IMR-90 (cell line): ENCODE data around the gene SPATA31E1. TPM values are rescaled to one million over a fixed set of nuclear protein-coding genes. Genes with fewer than 3 reads are reported as not detected.

Source experiments
- ATAC-seq: fragments of 200-7000 bp; cut with Tn5 transposase; 2 replicates; pipeline ENCODE4 v1.9.1; 2020; ENCODE audit warnings: low read depth, mild to moderate bottlenecking, moderate library complexity
- BruUV-seq: library from RNA; stranded (reverse); fragments of 400-500 nt; replicated peaks from 2 replicates; lab custom pipeline; 2021; lab: Mats Ljungman, UMichigan
- CTCF ChIA-PET: fragments of 300-600 bp; formaldehyde crosslinking; extraction: SDS; loops from one replicate; lab custom pipeline; 2021; ENCODE audit warnings: antibody characterized with exemption; lab: Yijun Ruan, JAX
- POLR2A ChIA-PET: fragments of 300-600 bp; sonication (Branson Sonifier 250); formaldehyde crosslinking; loops from one replicate; lab custom pipeline; 2022; ENCODE audit warnings: antibody characterized with exemption; ENCODE audit not compliant: unreplicated experiment; lab: Charles Lee
- DNase-seq: peaks from one replicate; pipeline ENCODE4 v3.0.0; 2013
- H2AFZ ChIP-seq: replicated peaks from 2 replicates; pipeline ENCODE3; 2013; ENCODE audit warnings: low read length, mild to moderate bottlenecking; ENCODE audit not compliant: poor library complexity
- H2AK5ac ChIP-seq: 2 replicates; pipeline ENCODE4 v1.6.1; 2013; ENCODE audit warnings: low read depth, low read length, inconsistent platforms
- H2AK9ac ChIP-seq: replicated peaks from 2 replicates; pipeline ENCODE3; 2013; ENCODE audit warnings: mild to moderate bottlenecking, low read depth, low read length, moderate library complexity; ENCODE audit not compliant: poor library complexity
- H2BK120ac ChIP-seq: 2 replicates; pipeline ENCODE4 v1.6.1; 2013; ENCODE audit warnings: low read depth, low read length, inconsistent platforms
- H2BK15ac ChIP-seq: 3 replicates; pipeline ENCODE4 v1.6.1; 2013; ENCODE audit warnings: low read depth, low read length, inconsistent platforms
- H2BK20ac ChIP-seq: 2 replicates; pipeline ENCODE4 v1.6.1; 2013; ENCODE audit warnings: low read depth, mild to moderate bottlenecking, inconsistent platforms, low read length, moderate library complexity
- H2BK5ac ChIP-seq: 2 replicates; pipeline ENCODE4 v1.6.1; 2013; ENCODE audit warnings: mild to moderate bottlenecking, low read depth, low read length, inconsistent platforms; ENCODE audit not compliant: poor library complexity, severe bottlenecking
- H3K14ac ChIP-seq: replicated peaks from 2 replicates; pipeline ENCODE4 v1.6.1; 2013; ENCODE audit warnings: low read depth, low read length, inconsistent platforms
- H3K18ac ChIP-seq: 2 replicates; pipeline ENCODE4 v1.6.1; 2013; ENCODE audit warnings: low read depth, low read length, control low read depth
- H3K23ac ChIP-seq: 2 replicates; pipeline ENCODE4 v1.6.1; 2013; ENCODE audit warnings: low read depth, low read length, inconsistent platforms
- H3K27ac ChIP-seq: 2 replicates; pipeline ENCODE4 v1.5.1; 2013; ENCODE audit warnings: mild to moderate bottlenecking, control low read depth, low read length; ENCODE audit not compliant: insufficient read depth
- H3K27me3 ChIP-seq: 2 replicates; pipeline ENCODE4 v1.6.1; 2013; ENCODE audit warnings: low read length; ENCODE audit not compliant: control insufficient read depth, insufficient read depth
- H3K36me3 ChIP-seq: 2 replicates; pipeline ENCODE4 v1.6.1; 2013; ENCODE audit warnings: low read length, mixed read lengths; ENCODE audit not compliant: control insufficient read depth, insufficient read depth
- H3K4ac ChIP-seq: 2 replicates; pipeline ENCODE4 v1.6.1; 2013; ENCODE audit warnings: low read depth, low read length, inconsistent platforms
- H3K4me1 ChIP-seq: 2 replicates; pipeline ENCODE4 v1.6.1; 2013; ENCODE audit warnings: low read length, mixed read lengths; ENCODE audit not compliant: control insufficient read depth, insufficient read depth
- H3K4me2 ChIP-seq: 2 replicates; pipeline ENCODE4 v1.6.1; 2013; ENCODE audit warnings: low read depth, mild to moderate bottlenecking, control low read depth, low read length, moderate library complexity
- H3K4me3 ChIP-seq: 2 replicates; pipeline ENCODE4 v1.5.1; 2013; ENCODE audit warnings: low read depth, mild to moderate bottlenecking, control low read depth, low read length, moderate library complexity; ENCODE audit not compliant: insufficient read depth
- H3K56ac ChIP-seq: 2 replicates; pipeline ENCODE4 v1.6.1; 2013; ENCODE audit warnings: low read length, inconsistent platforms; ENCODE audit not compliant: insufficient read depth; ENCODE audit errors: extremely low read depth
- H3K79me1 ChIP-seq, 2 experiments: 2 replicates each; pipeline ENCODE4 v1.6.1; 2013; ENCODE audit warnings: low read length in 2 of 2, inconsistent platforms in 1 of 2, low read depth in 1 of 2
- H3K9ac ChIP-seq: 2 replicates; pipeline ENCODE4 v1.6.1; 2013; ENCODE audit warnings: low read depth, low read length, control low read depth
- H3K9me1 ChIP-seq: 2 replicates; pipeline ENCODE4 v1.6.1; 2013; ENCODE audit warnings: low read length, inconsistent platforms; ENCODE audit not compliant: insufficient read depth
- H3K9me3 ChIP-seq: 2 replicates; pipeline ENCODE4 v1.6.1; 2013; ENCODE audit warnings: low read length; ENCODE audit not compliant: control insufficient read depth, insufficient read depth
- H4K20me1 ChIP-seq: 2 replicates; pipeline ENCODE4 v1.6.1; 2013; ENCODE audit warnings: low read length, inconsistent platforms; ENCODE audit not compliant: insufficient read depth
- H4K5ac ChIP-seq: 2 replicates; pipeline ENCODE4 v1.6.1; 2013; ENCODE audit warnings: mild to moderate bottlenecking, low read depth, low read length, control low read depth
- H4K8ac ChIP-seq, 2 experiments: 2 replicates each; pipeline ENCODE4 v1.6.1; 2013; ENCODE audit warnings: low read depth in 2 of 2, low read length in 2 of 2, control low read depth in 1 of 2, inconsistent platforms in 1 of 2
- H4K91ac ChIP-seq: 2 replicates; pipeline ENCODE4 v1.6.1; 2013; ENCODE audit warnings: low read depth, low read length, inconsistent platforms; ENCODE audit not compliant: insufficient read depth
- CEBPB ChIP-seq: IDR thresholded peaks from 2 replicates; pipeline ENCODE4 v1.6.1; 2012; ENCODE audit warnings: low read depth, low read length, improper control_type of control experiment
- FOS ChIP-seq: fragments of 150-350 bp; IDR thresholded peaks from 2 replicates; pipeline ENCODE4 v1.6.1; 2016; ENCODE audit warnings: low read depth, low read length
- MAFK ChIP-seq: IDR thresholded peaks from 2 replicates; pipeline ENCODE4 v1.6.1; 2012; ENCODE audit warnings: low read depth, low read length, improper control_type of control experiment
- RCOR1 ChIP-seq: IDR thresholded peaks from 2 replicates; pipeline ENCODE4 v1.6.1; 2012; ENCODE audit warnings: mild to moderate bottlenecking, low read length, improper control_type of control experiment; ENCODE audit not compliant: insufficient replicate concordance
- SMC3 ChIP-seq: fragments of 150-350 bp; IDR thresholded peaks from 2 replicates; pipeline ENCODE4 v1.6.1; 2016; ENCODE audit warnings: low read depth, mild to moderate bottlenecking, antibody characterized with exemption, low read length, moderate library complexity
- WGBS, 2 experiments: methylation state at CpG; one replicate each; pipeline versions ENCODE4 v1.1.5 to v1.1.7; 2013; ENCODE audit warnings: missing lambda C conversion rate in 2 of 2; ENCODE audit not compliant: insufficient read length in 1 of 2; ENCODE audit errors: extremely low coverage in 2 of 2; 5-methylcytosine and 5-hydroxymethylcytosine counted together
- dilution Hi-C: fragments of 300-500 bp; cut with HindIII; formaldehyde crosslinking; loops from one replicate; pipeline ENCODE4 v1.14.3; 2018; ENCODE audit warnings: low sequenced_read_pairs; ENCODE audit not compliant: unreplicated experiment
- in situ Hi-C: fragments of 300-500 bp; cut with MboI; formaldehyde crosslinking; loops from 3 replicates; pipeline ENCODE4 v1.14.3; 2019; ENCODE audit warnings: low sequenced_read_pairs, inconsistent platforms, mixed read lengths
- intact Hi-C: fragments of 100-400 bp; cut with micrococcal nuclease; formaldehyde crosslinking; loops from 2 replicates; pipeline ENCODE4 v1.10.0; 2022
- polyA plus RNA-seq, 3 experiments: library from polyadenylated mRNA; depleted of rRNA; stranded (reverse); fragments of >200 nt; gene quantifications; 2 replicates each; pipeline ENCODE4 v1.2.3, GENCODE V29; 2012; ENCODE audit warnings: low replicate concordance in 1 of 3
- total RNA-seq: library from RNA; depleted of rRNA; stranded (reverse); fragments of >200 nt; gene quantifications from 2 replicates; pipeline ENCODE4 v1.2.3, GENCODE V29; 2012

Gene SPATA31E1
- total and polyA plus RNA-seq, 2 of the 4 experiments (the other 2 are of a cell fraction) = 0.03 TPM; not detected in 1

GRCh38 chr9:87885484-87886189 lies 3.0 kb downstream of the SPATA31E1 start:
- dilution Hi-C loops (no loop called here), in situ Hi-C loops (no loop called here), intact Hi-C loops (no loop called here)
- Histone ChIP-seq H4K20me1 (no peaks in the 10 kb centered on the region), H3K79me1 (no peaks in the 10 kb centered on the region), H3K27ac (no peak overlapping the region), H2BK20ac (no peak overlapping the region), H2BK120ac (no peak overlapping the region), H3K18ac (no peak overlapping the region), H2BK5ac (no peak overlapping the region), H3K4me2 (no peak overlapping the region), H3K9me1 (no peaks in the 10 kb centered on the region), H3K23ac (no peak overlapping the region), H2AK9ac (no peak overlapping the region), H3K9me3 (no peaks in the 10 kb centered on the region), H3K4me1 (no peaks in the 10 kb centered on the region), H3K9ac (no peak overlapping the region), H2AFZ (no peak overlapping the region), H3K27me3 (no peaks in the 10 kb centered on the region), H3K4ac (no peak overlapping the region), H4K8ac (no peak overlapping the region), H3K36me3 (no peaks in the 10 kb centered on the region), H2AK5ac (no peak overlapping the region), H2BK15ac (no peak overlapping the region), H3K56ac (no peak overlapping the region), H3K4me3 (no peak overlapping the region), H4K5ac (no peak overlapping the region), H4K91ac (no peak overlapping the region), H3K14ac (no peak overlapping the region)
- no peak for TF ChIP-seq SMC3
- TF ChIP-seq FOS = no peak
- TF ChIP-seq RCOR1 = no peak
- no peak for TF ChIP-seq MAFK
- TF ChIP-seq CEBPB = no peak
- ATAC-seq (no peak), DNase-seq (no peak)
- POLR2A ChIA-PET = no interaction called here
- no TSS peak for BruUV-seq
- CTCF ChIA-PET = no interaction called here
- 82% methylated on average over 11 of the region's 13 CpGs; no CpG with 5 or more reads in 1 of the 2 experiments for WGBS, 2 experiments
